Measurements from ENCODE around the gene FAM168A. TPM values are rescaled to one million over a fixed set of nuclear protein-coding genes. Genes with fewer than 3 reads are reported as not detected.

Gene FAM168A
- total and polyA plus RNA-seq, 12 donors = 7.7 to 41.8 (median 35.3) TPM

DNA sequence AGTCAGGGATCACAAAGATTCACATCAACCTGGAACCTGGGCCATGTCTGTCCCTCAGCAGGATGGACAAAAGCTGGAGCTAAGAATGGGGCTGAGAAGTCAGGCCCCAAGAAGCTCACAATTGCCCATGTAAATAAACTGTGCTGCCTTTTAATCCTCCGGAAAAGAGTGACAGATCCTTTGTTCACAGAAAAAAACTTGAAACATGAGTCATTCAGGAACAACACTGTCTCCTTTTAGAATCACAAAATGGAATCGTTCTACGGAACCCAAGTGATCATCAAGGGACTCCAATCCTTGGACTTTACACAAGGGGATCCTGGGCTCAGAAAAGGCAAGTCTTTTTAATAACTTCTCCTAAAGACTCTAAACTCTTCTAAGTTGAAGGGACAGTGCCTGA is 185.6 kb downstream of the FAM168A start:
- no peak for DNase-seq
- Histone ChIP-seq H3K4me3 (no peak overlapping the region), H3K4me1 (replicated peaks in 1 of 2) (peaks cover 0 to 33% of the 10 kb centered on the region in 2 donors), H3K36me3 (replicated peaks in 1 of 2) (peaks cover 0 to 14% of the 10 kb centered on the region in 2 donors), H3K27me3 (no peaks in the 10 kb centered on the region), H3K27ac (no peak overlapping the region), H3K9me3 (replicated peaks in 1 of 3) (no peaks in the 10 kb centered on the region)
- TF ChIP-seq CTCF (IDR thresholded peaks at IDR 0.05) (no peak), POLR2A (IDR thresholded peaks at IDR 0.05) (no peak)
- 64 to 72% (median 65%) methylated on average over 3 of the region's 3 CpGs for WGBS, 4 donors
- intact Hi-C loops (cut with DNase I) = no loop called here

- Histone ChIP-seq H3K36me3 (replicated peaks in 1 of 2) (peaks cover 0 to 25% of the 10 kb centered on the region in 2 donors), H3K4me3 (no peak overlapping the region), H3K27ac (no peak overlapping the region), H3K4me1 (replicated peaks in 1 of 2) (peaks cover 0 to 22% of the 10 kb centered on the region in 2 donors), H3K9me3 (replicated peaks in 1 of 3) (no peaks in the 10 kb centered on the region), H3K27me3 (no peaks in the 10 kb centered on the region)
- no peak for DNase-seq
- intact Hi-C loops (cut with DNase I) = no loop called here
- WGBS, 4 donors = 91 to 95% (median 93%) methylated on average over 2 of the region's 2 CpGs
- TF ChIP-seq CTCF (IDR thresholded peaks at IDR 0.05) (no peak), POLR2A (IDR thresholded peaks at IDR 0.05) (no peak)
Measured at GRCh38 chr11:73411031-73411430, 186.9 kb downstream of the FAM168A start.

DNA sequence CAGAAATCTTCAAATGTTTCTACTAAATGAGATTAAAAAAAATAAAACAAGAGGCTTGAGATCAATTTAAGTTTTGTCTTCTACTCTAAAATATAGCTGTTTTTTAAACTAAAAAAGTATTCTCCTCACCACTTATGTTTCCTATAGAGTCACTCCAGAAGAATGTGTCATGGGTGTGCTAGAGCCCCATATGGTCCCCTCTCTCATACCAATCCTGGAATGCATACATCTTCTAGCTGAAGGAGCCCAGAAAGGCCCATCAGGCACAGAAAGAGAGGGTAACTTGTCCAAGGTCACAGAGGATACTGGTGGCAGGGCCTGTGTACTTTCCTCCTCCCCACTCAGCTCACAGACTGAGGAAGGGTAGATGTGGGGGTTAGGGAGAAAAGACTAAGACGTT is 187.3 kb downstream of the FAM168A start:
- intact Hi-C loops (cut with DNase I) = no loop called here
- 59 to 81% (median 62%) methylated on average over 1 of the region's 1 CpG for WGBS, 4 donors
- DNase-seq = no peak

GRCh38 chr11:73409431-73409830 is 188.5 kb downstream of the FAM168A start:
- H3K4me1 ChIP-seq (replicated peaks in 1 of 2) = peaks cover 0 to 6% of the 10 kb centered on the region in 2 donors
- peaks cover 0 to 28% of the 10 kb centered on the region in 2 donors for H3K36me3 ChIP-seq (replicated peaks in 1 of 2)
- TF ChIP-seq POLR2A (IDR thresholded peaks at IDR 0.05) = no peak
- no peak for TF ChIP-seq CTCF (IDR thresholded peaks at IDR 0.05)
- DNase-seq = no peak
- intact Hi-C loops (cut with DNase I) = no loop called here
- H3K9me3 ChIP-seq (replicated peaks in 1 of 3) = no peaks in the 10 kb centered on the region
- WGBS, 4 donors = 94 to 99% (median 96%) methylated on average over 8 of the region's 8 CpGs
- H3K27ac ChIP-seq = no peak overlapping the region
- no peaks in the 10 kb centered on the region for H3K27me3 ChIP-seq
- H3K4me3 ChIP-seq = no peak overlapping the region

More for the DNA sequence above, 187.3 kb downstream of the FAM168A start:
- peaks cover 0 to 25% of the 10 kb centered on the region in 2 donors for H3K36me3 ChIP-seq (replicated peaks in 1 of 2)
- H3K27ac ChIP-seq = no peak overlapping the region
- H3K9me3 ChIP-seq (replicated peaks in 1 of 3) = no peaks in the 10 kb centered on the region
- H3K4me3 ChIP-seq = no peak overlapping the region
- peaks cover 0 to 18% of the 10 kb centered on the region in 2 donors for H3K4me1 ChIP-seq (replicated peaks in 1 of 2)
- H3K27me3 ChIP-seq = no peaks in the 10 kb centered on the region
- TF ChIP-seq POLR2A (IDR thresholded peaks at IDR 0.05) = no peak
- TF ChIP-seq CTCF (IDR thresholded peaks at IDR 0.05) = no peak
